NOMO-1 (cell line): Measurements from ENCODE around the gene RPL10.

Source experiments
- DNase-seq, 2 experiments: peaks; one replicate each; lab custom pipeline; 2025; ENCODE audit not compliant: unreplicated experiment in 2 of 2; lab: John Stamatoyannopoulos, UW

The RPL10 gene

DNA sequence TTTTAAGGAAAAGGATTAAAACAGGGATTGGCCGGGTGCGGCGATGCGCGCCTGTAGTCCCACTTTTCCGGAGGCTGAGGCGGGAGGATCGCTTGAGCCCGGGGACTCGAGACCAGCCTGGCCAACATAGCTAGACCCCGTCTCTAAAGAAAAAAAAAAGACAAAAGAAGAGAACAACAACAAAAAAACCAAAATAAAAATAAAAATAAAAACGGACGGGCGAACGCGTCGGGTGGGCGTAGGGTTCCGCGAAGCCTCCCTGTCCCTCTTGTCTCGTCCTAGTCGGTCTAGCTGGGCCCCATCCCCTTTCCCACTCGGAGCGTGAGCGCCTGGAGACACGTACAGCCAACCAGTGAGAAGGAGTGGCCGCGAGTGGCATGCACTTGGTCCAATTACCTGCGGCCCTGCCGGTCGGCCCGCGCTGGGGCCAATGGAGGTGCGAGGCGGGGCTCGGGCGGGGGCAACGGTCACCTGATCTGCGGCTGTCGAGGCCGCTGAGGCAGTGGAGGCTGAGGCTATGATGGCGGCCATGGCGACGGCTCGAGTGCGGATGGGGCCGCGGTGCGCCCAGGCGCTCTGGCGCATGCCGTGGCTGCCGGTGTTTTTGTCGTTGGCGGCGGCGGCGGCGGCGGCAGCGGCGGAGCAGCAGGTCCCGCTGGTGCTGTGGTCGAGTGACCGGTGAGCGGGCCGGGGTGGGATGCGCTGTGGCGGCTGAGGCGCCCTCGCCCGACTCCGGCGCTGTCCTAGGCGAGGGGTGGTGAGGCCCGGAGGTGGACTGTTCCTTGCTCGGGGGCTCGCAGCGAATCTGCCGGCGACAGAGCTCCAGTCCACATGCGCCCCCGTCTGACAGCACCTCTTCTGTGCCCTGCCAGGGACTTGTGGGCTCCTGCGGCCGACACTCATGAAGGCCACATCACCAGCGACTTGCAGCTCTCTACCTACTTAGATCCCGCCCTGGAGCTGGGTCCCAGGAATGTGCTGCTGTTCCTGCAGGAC, 30.3 kb downstream of the RPL10 start, which contains the start of gene ATP6AP1:
TSS of gene ATP6AP1 (plus strand) at position 502 of the 996 bp plus-strand sequence. CDS start at position 518, 16 bp downstream.
- DNase-seq = peak; percentile 83 to 93

GRCh38 chrX:154429711-154430110, 31.5 kb downstream of the RPL10 start:
- no peak for DNase-seq

GRCh38 chrX:154430479-154430878, 32.3 kb downstream of the RPL10 start:
- DNase-seq = no peak

DNA sequence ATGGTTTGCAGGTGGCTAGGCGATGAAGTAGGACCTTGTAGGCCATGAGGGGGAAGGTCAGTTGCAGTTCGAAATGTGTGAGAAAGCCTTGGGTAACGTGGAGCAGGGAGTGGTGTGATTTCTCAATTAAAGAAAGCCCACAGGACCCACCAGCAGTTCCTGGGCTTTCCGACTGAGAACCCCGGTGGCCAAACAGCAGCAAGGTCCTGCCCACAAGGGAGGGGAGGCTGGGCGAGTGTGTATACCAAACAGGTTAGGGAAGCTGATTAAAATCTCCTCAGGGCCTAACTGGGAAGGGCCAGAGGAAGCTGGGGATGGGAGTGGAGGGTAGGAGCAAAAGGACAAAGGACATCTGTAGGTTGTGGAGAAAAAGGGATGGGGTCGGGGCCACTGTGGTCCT, 32.7 kb downstream of the RPL10 start:
- peak in 1 of 2 experiments; percentile 9 for DNase-seq

DNA sequence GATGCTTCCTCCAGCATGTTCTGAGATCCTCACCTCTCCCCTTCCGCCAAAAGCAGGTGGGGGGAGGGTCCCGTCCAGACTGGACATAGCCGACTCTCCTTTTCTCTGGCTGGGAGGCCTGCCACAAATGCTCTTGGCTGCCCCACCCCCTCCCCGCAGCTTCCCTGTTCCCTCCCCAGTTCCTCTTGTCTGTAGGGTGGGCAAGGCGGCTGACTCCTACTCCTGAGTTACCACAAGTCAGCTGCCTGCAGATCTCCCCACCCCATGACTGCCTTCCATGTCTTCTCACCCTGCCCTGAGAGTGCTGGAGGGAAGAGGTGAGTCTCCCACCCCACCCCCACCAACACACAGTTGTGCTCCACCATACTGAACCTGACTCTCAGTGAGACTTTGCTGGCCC, 33.2 kb downstream of the RPL10 start:
- peak in 1 of 2 experiments; percentile 6 for DNase-seq

GRCh38 chrX:154432210-154432609, 34.0 kb downstream of the RPL10 start:
- no peak for DNase-seq

- DNase-seq = no peak
Measured at GRCh38 chrX:154433605-154434004, 35.4 kb downstream of the RPL10 start.

DNA sequence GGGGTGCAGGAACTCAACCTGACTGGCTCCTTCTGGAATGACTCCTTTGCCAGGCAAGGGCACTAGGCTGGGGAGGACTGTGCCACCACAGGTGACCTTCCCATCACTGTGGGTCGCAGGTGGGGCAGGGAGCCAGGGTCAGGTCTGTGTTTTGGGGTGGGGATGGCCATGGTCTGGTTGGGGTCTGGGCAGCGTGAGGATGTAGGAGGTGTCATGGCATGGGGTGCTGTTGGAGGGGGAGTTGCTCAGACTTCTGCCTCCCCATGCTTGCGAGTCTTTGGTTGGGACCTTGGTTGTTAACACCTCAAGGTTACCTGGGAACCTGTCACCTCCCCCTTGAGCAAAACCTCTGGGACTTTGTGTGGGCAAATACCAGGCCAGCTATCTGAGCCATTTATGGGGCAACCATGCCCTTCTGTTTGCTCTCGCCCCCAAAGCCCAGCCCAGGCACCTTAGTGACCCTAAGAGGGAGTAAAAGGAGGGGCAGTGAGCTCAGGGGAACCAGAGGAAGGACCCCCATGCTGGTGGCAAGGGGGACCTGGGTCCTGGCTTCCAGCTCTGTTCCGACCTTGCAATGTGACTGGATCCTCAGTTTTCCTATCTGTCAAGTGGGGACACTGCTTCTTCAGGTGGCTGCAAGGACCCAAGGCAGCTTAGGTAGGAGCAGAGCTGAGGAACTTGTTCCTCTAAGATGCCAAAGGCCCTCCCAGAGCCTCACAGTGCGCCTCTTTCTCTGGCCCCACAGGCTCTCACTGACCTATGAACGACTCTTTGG, 36.4 kb downstream of the RPL10 start:
- no peak for DNase-seq

DNA sequence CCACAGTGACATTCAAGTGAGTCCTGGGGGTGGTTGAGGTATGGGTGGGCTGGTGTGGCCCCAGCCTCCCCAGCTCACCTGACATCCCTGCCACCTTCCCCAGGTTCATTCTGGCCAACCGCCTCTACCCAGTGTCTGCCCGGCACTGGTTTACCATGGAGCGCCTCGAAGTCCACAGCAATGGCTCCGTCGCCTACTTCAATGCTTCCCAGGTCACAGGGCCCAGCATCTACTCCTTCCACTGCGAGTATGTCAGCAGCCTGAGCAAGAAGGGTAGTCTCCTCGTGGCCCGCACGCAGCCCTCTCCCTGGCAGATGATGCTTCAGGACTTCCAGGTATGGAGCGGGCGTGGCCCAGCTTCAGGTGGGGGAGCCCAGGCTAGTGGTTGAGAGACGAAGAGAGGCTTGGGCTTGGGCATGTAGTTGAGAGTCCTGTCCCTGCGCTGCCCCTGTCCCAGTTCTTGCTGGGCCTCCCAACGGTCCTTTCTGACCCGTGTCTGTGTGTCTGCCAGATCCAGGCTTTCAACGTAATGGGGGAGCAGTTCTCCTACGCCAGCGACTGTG, 37.1 kb downstream of the RPL10 start:
- DNase-seq = no peak

- no peak for DNase-seq
Measured at GRCh38 chrX:154436374-154436982, 38.3 kb downstream of the RPL10 start.

GRCh38 chrX:154436983-154437752, 39.0 kb downstream of the RPL10 start, which contains the start of gene GDI1:
Gene GDI1 (plus strand): TSS chrX:154437154. CDS start chrX:154437255, 101 bp downstream.
- no peak for DNase-seq

DNA sequence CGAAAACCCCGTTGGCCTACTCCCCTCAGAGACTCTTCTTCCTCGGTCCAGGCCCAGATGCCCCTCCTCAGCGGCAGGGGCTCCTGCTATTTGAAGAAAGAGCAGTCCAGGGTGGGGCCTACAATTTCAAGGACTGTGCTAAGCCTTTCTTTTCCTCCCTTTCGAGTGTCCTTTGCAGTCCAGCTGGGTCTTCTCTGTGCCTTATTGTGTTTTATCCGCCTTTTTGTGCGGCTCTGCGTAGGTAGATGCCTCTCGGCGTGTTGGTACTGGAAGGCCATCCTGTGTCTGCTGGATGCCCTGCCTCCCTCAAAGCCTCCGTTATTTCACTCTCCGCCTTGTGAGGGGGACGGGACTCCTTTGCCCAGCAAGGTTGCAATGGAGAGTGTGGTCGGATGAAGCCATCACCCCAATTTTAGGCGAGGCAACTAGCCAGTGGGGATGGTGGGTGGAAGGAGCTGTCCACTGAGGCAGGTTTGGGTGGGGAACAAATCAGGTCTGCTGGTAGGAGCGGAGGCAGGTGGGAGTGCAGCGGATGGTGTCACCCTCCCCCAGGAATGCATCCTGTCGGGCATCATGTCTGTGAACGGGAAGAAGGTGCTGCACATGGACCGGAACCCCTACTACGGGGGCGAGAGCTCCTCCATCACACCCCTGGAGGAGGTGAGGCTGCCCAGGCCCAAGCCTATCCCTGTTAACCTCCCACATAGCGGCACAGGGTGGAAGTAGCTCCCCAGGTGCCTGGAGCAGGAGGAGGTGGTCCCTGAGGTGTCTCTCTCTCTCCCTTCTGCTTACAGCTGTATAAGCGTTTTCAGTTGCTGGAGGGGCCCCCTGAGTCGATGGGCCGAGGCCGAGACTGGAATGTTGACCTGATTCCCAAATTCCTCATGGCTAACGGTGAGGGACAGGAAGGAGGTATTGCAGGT, 40.1 kb downstream of the RPL10 start:
- no peak for DNase-seq

GRCh38 chrX:154439841-154440240, 41.7 kb downstream of the RPL10 start:
- no peak for DNase-seq

DNA sequence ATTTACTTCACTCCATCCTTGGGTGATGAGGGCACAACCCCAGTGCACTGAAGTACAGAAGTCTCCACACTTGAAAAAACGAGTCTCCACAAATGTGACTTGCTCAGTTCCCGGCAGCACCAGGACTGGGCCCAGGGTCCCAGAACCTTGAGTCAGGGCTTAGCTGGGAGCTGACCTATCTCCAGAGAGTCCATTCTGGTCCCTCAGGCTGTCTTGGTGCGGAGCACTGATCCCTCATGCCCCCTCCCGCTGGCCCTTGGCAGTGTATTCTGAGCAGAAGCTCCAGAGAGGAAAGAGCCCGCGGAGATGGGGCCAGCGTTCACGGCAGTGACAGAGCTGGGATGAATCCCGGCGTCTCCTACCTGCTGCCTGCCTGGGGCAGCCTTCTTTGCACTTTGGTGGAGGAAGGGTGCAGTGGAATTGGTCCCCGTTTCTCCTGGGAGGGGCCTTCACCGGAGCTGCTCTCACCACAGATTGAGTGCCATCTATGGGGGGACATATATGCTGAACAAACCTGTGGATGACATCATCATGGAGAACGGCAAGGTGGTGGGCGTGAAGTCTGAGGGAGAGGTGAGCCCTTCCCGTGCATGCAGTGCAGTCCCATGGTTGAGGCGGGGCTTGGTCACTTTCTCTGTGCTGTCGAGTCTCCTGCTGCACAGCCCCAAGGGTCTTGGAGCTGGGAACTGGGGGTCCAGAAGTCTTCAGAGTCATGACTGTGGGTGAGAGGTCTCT, 42.6 kb downstream of the RPL10 start:
- no peak for DNase-seq

DNA sequence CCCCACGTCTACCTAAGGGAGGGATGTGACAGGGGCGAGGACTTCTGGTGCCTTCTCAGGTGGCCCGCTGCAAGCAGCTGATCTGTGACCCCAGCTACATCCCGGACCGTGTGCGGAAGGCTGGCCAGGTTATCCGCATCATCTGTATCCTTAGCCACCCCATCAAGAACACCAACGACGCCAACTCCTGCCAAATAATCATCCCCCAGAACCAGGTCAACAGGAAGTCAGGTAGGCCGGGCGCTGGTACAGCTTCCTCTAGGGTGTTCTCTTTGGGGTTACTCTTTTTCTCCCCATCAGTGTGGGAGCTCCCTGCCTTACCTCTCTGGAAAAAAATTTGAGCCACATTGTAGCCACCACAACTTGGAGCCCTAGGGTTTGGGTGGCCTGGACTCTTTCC, 43.4 kb downstream of the RPL10 start:
- no peak for DNase-seq

- DNase-seq = no peak
Measured at GRCh38 chrX:154441984-154442707, 44.0 kb downstream of the RPL10 start.

GRCh38 chrX:154443479-154443910, 45.3 kb downstream of the RPL10 start:
- no peak for DNase-seq
